OCI-LY1 (cell line): ENCODE results near the gene BHLHE40.
"Not testable (repeated sequence)": the region's sequence is repeated elsewhere in the genome, so short reads cannot be mapped to it uniquely, and the experiment has no call there.

Experiments used
- H2AFZ ChIP-seq: fragments of 200-600 bp; sonication (generic), shearing (Covaris generic); 2 replicates; pipeline ENCODE4 v1.6.0; 2014; ENCODE audit warnings: antibody characterized with exemption, mild to moderate bottlenecking, low read length
- H3F3A ChIP-seq: fragments of 200-600 bp; sonication (generic), shearing (Covaris generic); 2 replicates; pipeline ENCODE4 v1.6.0; 2014; ENCODE audit warnings: mild to moderate bottlenecking, antibody characterized with exemption, low read length, moderate library complexity; ENCODE audit not compliant: insufficient read depth
- H3K27ac ChIP-seq: fragments of 200-600 bp; sonication (generic); 2 replicates; pipeline ENCODE4 v1.5.1; 2014; ENCODE audit warnings: low read length, mixed run types, mild to moderate bottlenecking, low read depth; ENCODE audit not compliant: poor library complexity, severe bottlenecking
- H3K27me3 ChIP-seq: fragments of 200-600 bp; sonication (generic); 2 replicates; pipeline ENCODE4 v1.6.0; 2014; ENCODE audit warnings: antibody characterized with exemption, mild to moderate bottlenecking, low read length, moderate library complexity; ENCODE audit not compliant: insufficient read depth
- H3K36me3 ChIP-seq: fragments of 200-600 bp; sonication (generic); 2 replicates; pipeline ENCODE4 v1.6.1; 2014; ENCODE audit warnings: mild to moderate bottlenecking, antibody characterized with exemption, low read length, moderate library complexity, mixed read lengths; ENCODE audit not compliant: insufficient read depth
- H3K4me1 ChIP-seq: fragments of 200-600 bp; sonication (generic); 2 replicates; pipeline ENCODE4 v1.5.1; 2014; ENCODE audit warnings: mild to moderate bottlenecking, low read length, moderate library complexity; ENCODE audit not compliant: insufficient read depth, severe bottlenecking
- H3K4me2 ChIP-seq: fragments of 200-600 bp; sonication (generic), shearing (Covaris generic); 2 replicates; pipeline ENCODE4 v1.6.1; 2014; ENCODE audit warnings: low read length
- H3K4me3 ChIP-seq: fragments of 200-600 bp; sonication (generic); 2 replicates; pipeline ENCODE4 v1.5.1; 2014; ENCODE audit warnings: low read length, low read depth, mild to moderate bottlenecking, mixed read lengths; ENCODE audit not compliant: poor library complexity, severe bottlenecking
- H3K79me2 ChIP-seq: fragments of 200-600 bp; shearing (Covaris generic); 2 replicates; pipeline ENCODE4 v1.6.1; 2016; ENCODE audit warnings: mixed run types, low read length, mixed read lengths; ENCODE audit not compliant: insufficient read depth
- H3K9ac ChIP-seq: fragments of 200-600 bp; sonication (generic), shearing (Covaris generic); 2 replicates; pipeline ENCODE4 v1.6.1; 2014; ENCODE audit warnings: mild to moderate bottlenecking, low read length, mixed read lengths
- H3K9me2 ChIP-seq: fragments of 200-600 bp; sonication (generic), shearing (Covaris generic); 2 replicates; pipeline ENCODE4 v1.6.1; 2014; ENCODE audit warnings: low read depth, mild to moderate bottlenecking, low read length, mixed read lengths
- H3K9me3 ChIP-seq: fragments of 200-600 bp; shearing (Covaris generic); 2 replicates; pipeline ENCODE4 v1.6.1; 2014; ENCODE audit warnings: low read length, mixed read lengths
- H4K20me1 ChIP-seq: fragments of 200-600 bp; sonication (generic), shearing (Covaris generic); 2 replicates; pipeline ENCODE4 v1.6.0; 2016; ENCODE audit warnings: mild to moderate bottlenecking, low read length; ENCODE audit not compliant: insufficient read depth
- CTCF ChIP-seq: fragments of 200-600 bp; sonication (generic), shearing (Covaris generic); IDR thresholded peaks from 2 replicates; pipeline ENCODE4 v1.5.1; 2017; ENCODE audit warnings: mild to moderate bottlenecking, antibody characterized with exemption, low read length, moderate library complexity, mixed read lengths
- EZH2 ChIP-seq: fragments of 200-600 bp; sonication (generic), shearing (Covaris generic); IDR thresholded peaks from 2 replicates; pipeline ENCODE4 v1.8.0; 2017; ENCODE audit warnings: borderline replicate concordance, mixed run types, mild to moderate bottlenecking, antibody characterized with exemption, low read length, moderate library complexity, mixed read lengths

BHLHE40 gene

DNA sequence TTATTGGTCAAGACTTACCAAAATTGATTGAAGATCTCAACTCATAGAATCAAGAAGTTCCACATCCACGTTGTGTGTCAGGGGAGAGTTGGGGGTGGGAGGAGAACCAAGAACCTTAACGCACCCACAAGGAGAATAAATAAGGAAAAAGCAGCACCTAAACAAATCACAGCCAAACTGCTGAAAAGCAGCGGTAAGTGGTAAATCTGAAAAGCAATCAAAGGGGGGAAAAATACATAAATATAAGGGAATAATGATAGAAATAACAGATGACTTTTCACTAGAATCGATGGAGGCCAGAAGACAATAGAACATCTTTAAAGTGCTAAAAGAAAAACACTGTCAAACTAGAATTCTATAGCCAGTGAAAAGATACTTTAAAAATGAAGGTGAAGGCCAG is 20.1 kb upstream of the BHLHE40 start:
- H3K9me3 ChIP-seq = 0 out of 2 replicates have a peak, but pooled peaks cover 4% of the 10 kb centered on the region
- TF ChIP-seq CTCF = no peak
- TF ChIP-seq EZH2 = no peak
- no peaks in the 10 kb centered on the region for H4K20me1 ChIP-seq
- H3F3A ChIP-seq = no peaks in the 10 kb centered on the region
- H2AFZ ChIP-seq = no peak overlapping the region
- no peak overlapping the region for H3K9ac ChIP-seq
- no peaks in the 10 kb centered on the region for H3K9me2 ChIP-seq
- no peak overlapping the region for H3K27ac ChIP-seq
- no peaks in the 10 kb centered on the region for H3K36me3 ChIP-seq
- H3K79me2 ChIP-seq = no peaks in the 10 kb centered on the region
- no peaks in the 10 kb centered on the region for H3K4me1 ChIP-seq
- H3K4me2 ChIP-seq = no peak overlapping the region
- no peak overlapping the region for H3K4me3 ChIP-seq
- H3K27me3 ChIP-seq = no peaks in the 10 kb centered on the region

DNA sequence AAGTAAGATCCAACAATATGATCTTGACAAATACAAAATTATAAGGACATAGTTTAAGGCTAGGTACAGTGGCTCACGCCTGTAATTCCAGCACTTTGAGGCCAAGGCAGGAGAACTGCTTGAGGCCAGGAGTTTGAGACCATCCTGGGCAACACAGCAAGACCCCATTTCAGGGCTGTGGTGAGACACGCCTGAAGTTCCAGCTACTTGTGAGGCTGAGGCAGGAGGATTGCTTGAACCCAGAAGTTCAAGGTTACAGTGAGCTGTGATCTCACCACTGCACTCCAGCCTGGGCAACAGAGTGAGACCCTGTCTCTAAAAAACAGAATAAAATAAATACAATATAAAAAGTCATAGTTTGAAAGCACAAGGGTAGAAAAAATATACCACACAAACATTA is 17.4 kb upstream of the BHLHE40 start:
- not testable (repeated sequence) for H3K36me3 ChIP-seq, H3K4me3 ChIP-seq, H3K9me2 ChIP-seq, H4K20me1 ChIP-seq, H3K27ac ChIP-seq, H3K4me1 ChIP-seq, H3K27me3 ChIP-seq, H3K79me2 ChIP-seq, H2AFZ ChIP-seq, H3F3A ChIP-seq, H3K9me3 ChIP-seq, H3K4me2 ChIP-seq, H3K9ac ChIP-seq

- Histone ChIP-seq H3K4me2 (no peak overlapping the region), H2AFZ (no peak overlapping the region), H3F3A (no peaks in the 10 kb centered on the region)
These were observed 15.3 kb upstream of the BHLHE40 start for GRCh38 chr3:4963669-4964570.

GRCh38 chr3:4966006-4966405 is 13.2 kb upstream of the BHLHE40 start:
- not testable (repeated sequence) for H3K4me2 ChIP-seq, H3K79me2 ChIP-seq, H3K27me3 ChIP-seq, H4K20me1 ChIP-seq, H3F3A ChIP-seq, H3K9me3 ChIP-seq, H2AFZ ChIP-seq, H3K36me3 ChIP-seq, H3K9ac ChIP-seq, H3K9me2 ChIP-seq, H3K4me1 ChIP-seq, H3K27ac ChIP-seq, H3K4me3 ChIP-seq

More at GRCh38 chr3:4963669-4964570, 15.3 kb upstream of the BHLHE40 start:
- H3K4me3 ChIP-seq = no peak overlapping the region
- no peak for TF ChIP-seq CTCF
- no peak for TF ChIP-seq EZH2
- H4K20me1 ChIP-seq = no peaks in the 10 kb centered on the region
- H3K4me1 ChIP-seq = no peaks in the 10 kb centered on the region
- no peaks in the 10 kb centered on the region for H3K27me3 ChIP-seq
- H3K9me2 ChIP-seq = no peaks in the 10 kb centered on the region
- H3K36me3 ChIP-seq = no peaks in the 10 kb centered on the region
- H3K27ac ChIP-seq = no peak overlapping the region
- H3K79me2 ChIP-seq = no peaks in the 10 kb centered on the region
- H3K9ac ChIP-seq = no peak overlapping the region
- H3K9me3 ChIP-seq = 0 out of 2 replicates have a peak, but pooled peaks cover 2% of the 10 kb centered on the region

- not testable (repeated sequence) for H3F3A ChIP-seq, H3K9ac ChIP-seq, H3K36me3 ChIP-seq
These were observed 11.6 kb upstream of the BHLHE40 start for GRCh38 chr3:4967683-4968082.

DNA sequence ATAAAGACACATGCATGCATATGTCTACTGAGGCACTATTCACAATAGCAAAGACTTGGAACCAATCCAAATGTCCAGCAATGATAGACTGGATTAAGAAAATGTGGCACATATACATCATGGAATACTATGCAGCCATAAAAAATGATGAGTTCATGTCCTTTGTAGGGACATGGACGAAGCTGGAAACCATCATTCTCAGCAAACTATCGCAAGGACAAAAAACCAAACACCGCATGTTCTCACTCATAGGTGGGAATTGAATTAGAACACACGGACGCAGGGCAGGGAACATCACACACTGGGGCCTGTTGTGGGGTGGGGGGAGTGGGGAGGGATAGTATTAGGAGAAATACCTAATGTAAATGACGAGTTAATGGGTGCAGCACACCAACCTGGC is 7.8 kb upstream of the BHLHE40 start:
- H3F3A ChIP-seq, H3K4me2 ChIP-seq, H3K9me2 ChIP-seq, H3K9me3 ChIP-seq, H2AFZ ChIP-seq, H4K20me1 ChIP-seq, H3K9ac ChIP-seq, H3K79me2 ChIP-seq, H3K4me3 ChIP-seq, H3K4me1 ChIP-seq, H3K27me3 ChIP-seq, H3K36me3 ChIP-seq, H3K27ac ChIP-seq: not testable (repeated sequence)

More at GRCh38 chr3:4967683-4968082, 11.6 kb upstream of the BHLHE40 start:
- H3K4me3 ChIP-seq, H3K9me3 ChIP-seq, H4K20me1 ChIP-seq, H3K79me2 ChIP-seq, H2AFZ ChIP-seq, H3K27ac ChIP-seq, H3K27me3 ChIP-seq, H3K4me1 ChIP-seq, H3K9me2 ChIP-seq, H3K4me2 ChIP-seq: not testable (repeated sequence)
